Activated naive CD4-positive, alpha-beta T cell treated with anti-CD3 and anti-CD28 coated beads for 36 hours (primary cell): ENCODE measurements around the gene CCDC159. TPM values are rescaled to one million over a fixed set of nuclear protein-coding genes. Genes with fewer than 3 reads are reported as not detected.

Experiments
- CTCF ChIA-PET: fragments of 350-600 bp; sonication (Branson Sonifier 250); formaldehyde crosslinking; loops from one replicate; lab custom pipeline; 2021; ENCODE audit warnings: antibody characterized with exemption; lab: Charles Lee
- DNase-seq: peaks from one replicate; pipeline ENCODE4 v3.0.0-alpha.2; 2020
- H3K27ac Mint-ChIP-seq: one replicate; pipeline ENCODE4 v1.8.0; 2021; ENCODE audit warnings: mild to moderate bottlenecking, mixed read lengths
- H3K27me3 Mint-ChIP-seq: one replicate; pipeline ENCODE4 v1.8.0; 2021; ENCODE audit warnings: low read depth, mixed read lengths
- H3K36me3 Mint-ChIP-seq: one replicate; pipeline ENCODE4 v1.8.0; 2021; ENCODE audit warnings: low read depth, mixed read lengths
- H3K4me1 Mint-ChIP-seq: one replicate; pipeline ENCODE4 v1.8.0; 2021; ENCODE audit warnings: low read depth, mixed read lengths
- H3K4me3 Mint-ChIP-seq: one replicate; pipeline ENCODE4 v1.8.0; 2021; ENCODE audit warnings: mild to moderate bottlenecking, moderate library complexity, mixed read lengths
- H3K9me3 Mint-ChIP-seq: one replicate; pipeline ENCODE4 v1.8.0; 2021; ENCODE audit warnings: mixed read lengths
- intact Hi-C: fragments of 100-400 bp; cut with micrococcal nuclease; formaldehyde crosslinking; loops from one replicate; pipeline ENCODE4 v1.15.1; 2023
- total RNA-seq, 2 experiments: library from RNA; stranded (reverse); gene quantifications; one replicate each; pipeline ENCODE4 v1.2.3, GENCODE V29; 2021

CCDC159 gene
- total RNA-seq, 2 experiments from 2014 or later: 15.2 to 16.5 TPM

- Mint-ChIP-seq H3K4me3 (no peak overlapping the region), H3K4me1 (no peaks in the 10 kb centered on the region), H3K9me3 (no peaks in the 10 kb centered on the region), H3K27me3 (no peaks in the 10 kb centered on the region), H3K27ac (no peak overlapping the region), H3K36me3 (no peaks in the 10 kb centered on the region)
- CTCF ChIA-PET: no interaction called here
- intact Hi-C loops: no loop called here
- DNase-seq: no peak
Measured at GRCh38 chr19:11361771-11362731, 15.7 kb downstream of the CCDC159 start.

GRCh38 chr19:11363881-11364280 lies 17.6 kb downstream of the CCDC159 start:
- CTCF ChIA-PET: no interaction called here
- Mint-ChIP-seq H3K27ac (no peak overlapping the region), H3K4me3 (no peak overlapping the region)

GRCh38 chr19:11364296-11364904 lies 18.1 kb downstream of the CCDC159 start:
- no peaks in the 10 kb centered on the region for H3K9me3 Mint-ChIP-seq
- no peaks in the 10 kb centered on the region for H3K27me3 Mint-ChIP-seq
- CTCF ChIA-PET: no interaction called here
- no peaks in the 10 kb centered on the region for H3K4me1 Mint-ChIP-seq
- no peak for DNase-seq
- H3K36me3 Mint-ChIP-seq: no peaks in the 10 kb centered on the region
- no peak overlapping the region for H3K4me3 Mint-ChIP-seq
- no peak overlapping the region for H3K27ac Mint-ChIP-seq
- intact Hi-C loops: no loop called here

More at GRCh38 chr19:11363881-11364280, 17.6 kb downstream of the CCDC159 start:
- H3K27me3 Mint-ChIP-seq: no peaks in the 10 kb centered on the region
- intact Hi-C loops: no loop called here
- H3K9me3 Mint-ChIP-seq: no peaks in the 10 kb centered on the region
- H3K36me3 Mint-ChIP-seq: no peaks in the 10 kb centered on the region
- no peak for DNase-seq
- no peaks in the 10 kb centered on the region for H3K4me1 Mint-ChIP-seq

GRCh38 chr19:11364935-11365334 lies 18.6 kb downstream of the CCDC159 start:
- DNase-seq: no peak
- CTCF ChIA-PET: no interaction called here
- intact Hi-C loops: no loop called here
- Mint-ChIP-seq H3K27ac (no peak overlapping the region), H3K36me3 (no peaks in the 10 kb centered on the region), H3K9me3 (no peaks in the 10 kb centered on the region), H3K4me1 (no peaks in the 10 kb centered on the region), H3K27me3 (no peaks in the 10 kb centered on the region), H3K4me3 (no peak overlapping the region)

GRCh38 chr19:11365557-11366117 lies 19.3 kb downstream of the CCDC159 start:
- CTCF ChIA-PET: interaction anchor here (0.8 kb wide), 1 partner anchor 16 kb away, joined by 4 read pairs; no protein-coding TSS in a partner anchor
- no peak for DNase-seq
- intact Hi-C loops: no loop called here
- Mint-ChIP-seq H3K27ac (no peak overlapping the region), H3K4me1 (no peaks in the 10 kb centered on the region), H3K4me3 (no peak overlapping the region), H3K36me3 (no peaks in the 10 kb centered on the region), H3K27me3 (no peaks in the 10 kb centered on the region), H3K9me3 (no peaks in the 10 kb centered on the region)

GRCh38 chr19:11367528-11367927 lies 21.2 kb downstream of the CCDC159 start:
- Mint-ChIP-seq H3K27me3 (no peaks in the 10 kb centered on the region), H3K4me3 (no peak overlapping the region), H3K36me3 (peaks cover 5% of the 10 kb centered on the region), H3K9me3 (no peaks in the 10 kb centered on the region), H3K4me1 (peaks cover 2% of the 10 kb centered on the region), H3K27ac (no peak overlapping the region)
- intact Hi-C loops: no loop called here
- CTCF ChIA-PET: interaction anchor here (0.6 kb wide), 1 partner anchor 1409 kb away, joined by 3 read pairs; no protein-coding TSS in a partner anchor
- DNase-seq: no peak

- H3K27ac Mint-ChIP-seq: no peak overlapping the region
- no peaks in the 10 kb centered on the region for H3K9me3 Mint-ChIP-seq
- no peak for DNase-seq
- peaks cover 8% of the 10 kb centered on the region for H3K36me3 Mint-ChIP-seq
- peaks cover 8% of the 10 kb centered on the region for H3K4me1 Mint-ChIP-seq
- H3K4me3 Mint-ChIP-seq: no peak overlapping the region
- intact Hi-C loops: loop anchor here (10.0 kb wide), 1 partner anchor 716 kb away; the partner anchor contains the start of gene ILF3
- CTCF ChIA-PET: interaction anchor here (1.7 kb wide), 1 partner anchor 112 kb away, joined by 4 read pairs; no protein-coding TSS in a partner anchor
- H3K27me3 Mint-ChIP-seq: no peaks in the 10 kb centered on the region
Measured at GRCh38 chr19:11370744-11371143, 24.4 kb downstream of the CCDC159 start.

- H3K36me3 Mint-ChIP-seq: peaks cover 17% of the 10 kb centered on the region
- CTCF ChIA-PET: interaction anchor here (0.6 to 1.8 kb wide), 2 partner anchors 34 to 51 kb away, joined by 4 to 5 read pairs; no protein-coding TSS in a partner anchor
- H3K4me1 Mint-ChIP-seq: peaks cover 27% of the 10 kb centered on the region
- DNase-seq: no peak
- intact Hi-C loops: loop anchor here (10.0 kb wide), 1 partner anchor 719 kb away; the partner anchor contains the start of gene ILF3
- H3K27me3 Mint-ChIP-seq: no peaks in the 10 kb centered on the region
- H3K27ac Mint-ChIP-seq: no peak overlapping the region
- H3K4me3 Mint-ChIP-seq: no peak overlapping the region
- H3K9me3 Mint-ChIP-seq: no peaks in the 10 kb centered on the region
Measured at GRCh38 chr19:11373166-11373884, 27.0 kb downstream of the CCDC159 start.

- CTCF ChIA-PET: interaction anchor here (1.8 kb wide), 1 partner anchor 33 kb away, joined by 5 read pairs; no protein-coding TSS in a partner anchor
- Mint-ChIP-seq H3K4me1 (peaks cover 32% of the 10 kb centered on the region), H3K27me3 (no peaks in the 10 kb centered on the region), H3K9me3 (no peaks in the 10 kb centered on the region), H3K36me3 (peaks cover 17% of the 10 kb centered on the region), H3K4me3 (no peak overlapping the region), H3K27ac (no peak overlapping the region)
- intact Hi-C loops: loop anchor here (1.0 to 10.0 kb wide), 7 partner anchors 28 to 719 kb away; partner anchors contain the start of genes CARM1, CCDC159, ECSIT and ILF3
- no peak for DNase-seq
Measured at GRCh38 chr19:11373885-11374432, 27.6 kb downstream of the CCDC159 start.

- no peak within 1 kb of the TSS for H3K4me3 Mint-ChIP-seq
- no peaks in the 10 kb centered on the region for H3K9me3 Mint-ChIP-seq
- DNase-seq: peak; percentile 99
- H3K27ac Mint-ChIP-seq: no peak within 1 kb of the TSS
- CTCF ChIA-PET: interaction anchor here (0.7 to 2.1 kb wide), 8 partner anchors 8 to 111 kb away, joined by 3 to 11 read pairs (median 4); partner anchors contain the start of genes EPOR and RAB3D
- no peaks in the 10 kb centered on the region for H3K27me3 Mint-ChIP-seq
- H3K4me1 Mint-ChIP-seq: peaks cover 35% of the 10 kb centered on the region
- intact Hi-C loops: loop anchor here (1.0 to 10.0 kb wide), 8 partner anchors 28 to 720 kb away; partner anchors contain the start of genes CARM1, CCDC159, ECSIT and ILF3
- H3K36me3 Mint-ChIP-seq: peaks cover 17% of the 10 kb centered on the region
Measured at GRCh38 chr19:11374433-11375142, 28.3 kb downstream of the CCDC159 start, which contains the start of gene SWSAP1. SWSAP1 (plus strand) TSS chr19:11374666; CDS start chr19:11374681, 15 bp downstream.
